ENCODE data around the gene KIF17.

The KIF17 gene

DNA sequence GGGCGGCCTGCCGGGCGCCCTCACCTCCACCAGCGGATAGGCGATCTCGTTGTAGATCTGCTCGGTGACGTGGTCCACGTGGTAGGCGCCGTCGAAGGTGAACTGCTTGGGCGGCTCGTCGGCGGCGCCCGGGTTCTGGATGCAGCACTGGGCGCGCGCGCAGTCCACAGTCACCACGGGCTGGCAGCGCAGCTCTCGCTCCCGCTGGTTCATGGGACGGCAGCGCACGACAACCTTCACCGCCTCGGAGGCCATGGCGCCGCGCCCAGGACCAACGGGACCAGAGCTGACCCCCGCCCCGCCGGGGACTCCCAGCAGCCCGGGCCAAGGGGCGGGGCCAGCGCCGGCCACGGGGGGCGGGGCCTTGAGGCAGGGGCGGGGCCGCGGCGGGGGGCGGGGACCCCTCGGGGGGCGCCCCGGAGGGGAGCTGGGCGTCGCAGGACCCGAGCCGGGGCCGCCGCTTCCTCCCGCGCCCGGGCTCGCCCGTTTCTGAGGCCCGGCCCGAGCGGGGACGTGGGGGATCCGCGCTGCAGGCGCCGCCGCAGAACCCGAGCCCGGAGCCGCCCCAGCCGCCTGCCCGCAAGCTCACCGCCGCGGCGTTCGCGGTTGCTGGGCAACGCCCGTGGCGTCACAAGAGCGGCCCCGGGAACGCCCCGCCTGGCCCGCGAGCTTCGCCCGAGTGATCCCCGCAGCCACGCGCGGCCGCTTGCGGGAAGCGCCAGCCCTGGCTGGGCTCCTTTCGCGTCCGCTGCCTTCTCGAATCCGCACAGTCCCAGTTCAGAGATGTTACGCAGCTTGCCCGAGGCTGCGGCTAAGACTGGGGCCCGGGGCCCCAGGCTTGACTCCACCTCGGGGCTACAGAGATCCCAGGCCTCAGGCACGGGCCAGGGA lies at the start of gene KIF17:
Gene KIF17, minus strand, starts transcription at position 556 of the 891 bp plus-strand sequence. Its CDS starts 301 bp downstream, at position 255.
- no peak for TF ChIP-seq ZNF274 (IDR thresholded peaks at IDR 0.05; ENCODE audit: low read depth, low read length)
- no peak for TF ChIP-seq SUZ12 (IDR thresholded peaks at IDR 0.05; ENCODE audit: extremely low read depth, insufficient read depth, insufficient read length)
- TF ChIP-seq YY1 (IDR thresholded peaks at IDR 0.05; ENCODE audit: insufficient read depth, insufficient read length) = no peak
- Histone ChIP-seq H3K27me3 (ENCODE audit: insufficient read depth, insufficient read length) (peaks cover 13% of the 10 kb centered on the region), H3K4me3 (ENCODE audit: insufficient read length, low read depth) (peak within 1 kb of the TSS; percentile 43), H3K9me3 (ENCODE audit: insufficient read depth, low read length) (no peaks in the 10 kb centered on the region), H3K9ac (ENCODE audit: insufficient read length, low read depth) (peak within 1 kb of the TSS; percentile 56), H3K4me1 (ENCODE audit: insufficient read depth, insufficient read length) (peaks cover 4% of the 10 kb centered on the region), H3K36me3 (ENCODE audit: insufficient read depth, insufficient read length, low read length) (no peaks in the 10 kb centered on the region)
- no peak for DNase-seq (ENCODE audit: low read depth, low spot score)

DNA sequence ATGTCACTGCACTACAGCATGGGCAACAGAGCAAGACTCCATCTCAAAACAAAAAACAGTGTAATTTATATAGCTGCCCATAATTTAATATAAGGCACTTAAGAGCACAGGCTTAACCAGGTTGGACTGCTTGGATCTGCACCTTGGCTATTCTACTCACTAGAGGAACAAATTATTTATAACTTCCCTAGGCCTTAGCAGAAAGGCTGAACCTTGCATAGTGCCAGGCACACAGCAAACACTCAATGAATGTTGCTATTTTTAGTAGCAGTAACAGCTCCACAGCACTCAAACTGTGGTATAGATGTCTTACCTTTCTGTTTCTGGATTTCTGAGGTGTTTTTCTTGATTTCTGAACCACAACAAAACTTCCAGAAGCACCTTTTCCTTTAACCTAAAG lies 49.5 kb upstream of the KIF17 start:
- no peak overlapping the region for H3K4me3 ChIP-seq (ENCODE audit: insufficient read length, low read depth)
- no peak for DNase-seq (ENCODE audit: low read depth, low spot score)
- no peaks in the 10 kb centered on the region for H3K27me3 ChIP-seq (ENCODE audit: insufficient read depth, insufficient read length)
- H3K9ac ChIP-seq (ENCODE audit: insufficient read length, low read depth) = no peak overlapping the region
- TF ChIP-seq SUZ12 (IDR thresholded peaks at IDR 0.05; ENCODE audit: extremely low read depth, insufficient read depth, insufficient read length) (no peak), ZNF274 (IDR thresholded peaks at IDR 0.05; ENCODE audit: low read depth, low read length) (no peak), YY1 (IDR thresholded peaks at IDR 0.05; ENCODE audit: insufficient read depth, insufficient read length) (no peak)
- peaks cover 91% of the 10 kb centered on the region for H3K36me3 ChIP-seq (ENCODE audit: insufficient read depth, insufficient read length, low read length)
- no peaks in the 10 kb centered on the region for H3K9me3 ChIP-seq (ENCODE audit: insufficient read depth, low read length)
- no peaks in the 10 kb centered on the region for H3K4me1 ChIP-seq (ENCODE audit: insufficient read depth, insufficient read length)

DNA sequence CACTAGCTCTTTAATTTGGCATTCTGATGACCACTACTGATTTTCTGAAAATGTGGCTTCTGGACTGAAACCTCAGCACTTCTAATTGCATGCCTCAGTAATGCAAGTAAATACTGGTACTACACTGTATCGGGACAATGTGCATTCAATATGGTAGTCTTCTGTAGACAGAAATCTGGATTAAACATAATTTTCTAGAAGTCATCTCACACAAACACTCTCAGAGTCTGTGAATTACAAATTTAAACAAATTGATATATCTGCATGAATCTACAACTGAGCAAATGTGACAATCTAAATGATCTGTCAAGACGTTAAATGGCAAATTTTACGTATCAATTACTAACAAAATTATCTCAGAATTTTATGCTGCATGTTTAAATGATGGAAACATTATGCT lies 45.6 kb upstream of the KIF17 start:
- no peaks in the 10 kb centered on the region for H3K27me3 ChIP-seq (ENCODE audit: insufficient read depth, insufficient read length)
- H3K36me3 ChIP-seq (ENCODE audit: insufficient read depth, insufficient read length, low read length) = peaks cover 88% of the 10 kb centered on the region
- DNase-seq (ENCODE audit: low read depth, low spot score) = no peak
- H3K4me1 ChIP-seq (ENCODE audit: insufficient read depth, insufficient read length) = no peaks in the 10 kb centered on the region
- no peaks in the 10 kb centered on the region for H3K9me3 ChIP-seq (ENCODE audit: insufficient read depth, low read length)
- TF ChIP-seq SUZ12 (IDR thresholded peaks at IDR 0.05; ENCODE audit: extremely low read depth, insufficient read depth, insufficient read length) (no peak), ZNF274 (IDR thresholded peaks at IDR 0.05; ENCODE audit: low read depth, low read length) (no peak)
- H3K9ac ChIP-seq (ENCODE audit: insufficient read length, low read depth) = no peak overlapping the region
- no peak overlapping the region for H3K4me3 ChIP-seq (ENCODE audit: insufficient read length, low read depth)

DNA sequence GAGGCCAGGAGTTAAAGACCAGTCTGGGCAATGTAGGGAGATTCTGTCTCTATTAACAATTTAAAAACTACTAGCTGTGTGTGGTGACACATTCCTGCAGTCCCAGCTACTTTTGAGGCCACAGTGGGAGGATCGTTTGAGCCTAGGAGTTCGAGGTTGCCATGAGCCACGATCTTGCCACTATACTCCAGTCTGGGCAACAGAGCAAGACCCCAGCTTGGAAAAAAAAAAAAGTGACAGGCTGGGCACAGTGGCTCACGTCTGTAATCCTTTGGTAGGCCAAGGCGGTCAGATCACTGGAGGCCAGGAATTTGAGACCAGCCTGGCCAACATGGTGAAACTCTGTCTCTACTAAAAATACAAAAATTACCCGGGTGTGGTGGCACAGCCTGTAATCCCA lies 42.5 kb upstream of the KIF17 start:
- H3K9ac ChIP-seq (ENCODE audit: insufficient read length, low read depth) = no peak overlapping the region
- TF ChIP-seq ZNF274 (IDR thresholded peaks at IDR 0.05; ENCODE audit: low read depth, low read length) = no peak
- TF ChIP-seq SUZ12 (IDR thresholded peaks at IDR 0.05; ENCODE audit: extremely low read depth, insufficient read depth, insufficient read length) = no peak
- TF ChIP-seq YY1 (IDR thresholded peaks at IDR 0.05; ENCODE audit: insufficient read depth, insufficient read length) = no peak
- peaks cover 90% of the 10 kb centered on the region for H3K36me3 ChIP-seq (ENCODE audit: insufficient read depth, insufficient read length, low read length)
- H3K4me3 ChIP-seq (ENCODE audit: insufficient read length, low read depth) = no peak overlapping the region
- DNase-seq (ENCODE audit: low read depth, low spot score) = no peak
- H3K9me3 ChIP-seq (ENCODE audit: insufficient read depth, low read length) = no peaks in the 10 kb centered on the region
- H3K27me3 ChIP-seq (ENCODE audit: insufficient read depth, insufficient read length) = no peaks in the 10 kb centered on the region
- no peaks in the 10 kb centered on the region for H3K4me1 ChIP-seq (ENCODE audit: insufficient read depth, insufficient read length)

DNA sequence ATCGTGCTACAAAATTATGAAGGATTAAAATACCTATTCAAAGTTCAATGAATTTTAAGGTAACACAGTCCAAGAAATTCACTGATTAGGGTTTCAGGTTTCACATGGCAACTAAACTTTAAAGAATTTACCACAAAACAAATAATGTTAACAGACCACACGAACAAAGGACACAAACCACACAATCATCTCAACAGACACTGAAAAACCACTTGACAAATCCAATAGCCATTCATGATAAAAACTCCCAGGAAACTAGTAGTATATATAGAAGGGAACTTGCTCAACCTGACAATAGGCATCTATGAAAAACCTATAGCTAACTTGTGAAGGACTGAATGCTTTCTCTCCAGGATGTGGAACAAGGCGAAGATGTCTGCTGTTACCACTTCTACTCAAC lies 35.8 kb upstream of the KIF17 start:
- TF ChIP-seq ZNF274 (IDR thresholded peaks at IDR 0.05; ENCODE audit: low read depth, low read length) (no peak), SUZ12 (IDR thresholded peaks at IDR 0.05; ENCODE audit: extremely low read depth, insufficient read depth, insufficient read length) (no peak), YY1 (IDR thresholded peaks at IDR 0.05; ENCODE audit: insufficient read depth, insufficient read length) (no peak)
- Histone ChIP-seq H3K36me3 (ENCODE audit: insufficient read depth, insufficient read length, low read length) (peaks cover 68% of the 10 kb centered on the region), H3K9me3 (ENCODE audit: insufficient read depth, low read length) (no peaks in the 10 kb centered on the region), H3K4me1 (ENCODE audit: insufficient read depth, insufficient read length) (no peaks in the 10 kb centered on the region), H3K9ac (ENCODE audit: insufficient read length, low read depth) (no peak overlapping the region), H3K4me3 (ENCODE audit: insufficient read length, low read depth) (no peak overlapping the region), H3K27me3 (ENCODE audit: insufficient read depth, insufficient read length) (no peaks in the 10 kb centered on the region)
- no peak for DNase-seq (ENCODE audit: low read depth, low spot score)

DNA sequence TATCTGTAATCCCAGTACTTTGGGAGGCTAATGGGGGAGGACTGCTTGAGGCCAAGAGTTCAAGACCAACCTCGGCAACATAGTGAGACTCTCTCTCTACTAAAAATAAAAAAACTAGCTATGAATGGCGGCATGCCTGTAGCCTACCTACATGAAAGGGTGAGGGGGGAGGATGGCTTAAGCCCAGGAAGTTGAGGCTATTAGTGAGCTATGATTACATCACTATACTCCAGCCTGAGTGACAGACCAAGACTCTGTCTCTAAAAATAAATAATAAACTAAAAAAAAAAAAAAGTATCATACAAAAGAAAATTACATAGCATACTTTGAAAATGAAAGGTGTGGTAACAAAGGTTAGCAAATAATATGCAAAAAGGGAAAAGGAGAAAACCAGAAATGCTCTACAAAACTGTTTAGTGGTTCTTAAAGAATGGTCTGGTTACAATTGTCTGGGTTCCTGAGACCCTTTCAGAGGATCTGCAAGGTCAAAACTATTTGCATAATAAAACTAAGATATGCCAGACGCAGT lies 33.7 kb upstream of the KIF17 start:
- Histone ChIP-seq H3K36me3 (ENCODE audit: insufficient read depth, insufficient read length, low read length) (peaks cover 72% of the 10 kb centered on the region), H3K9me3 (ENCODE audit: insufficient read depth, low read length) (no peaks in the 10 kb centered on the region), H3K27me3 (ENCODE audit: insufficient read depth, insufficient read length) (no peaks in the 10 kb centered on the region), H3K4me3 (ENCODE audit: insufficient read length, low read depth) (no peak overlapping the region), H3K4me1 (ENCODE audit: insufficient read depth, insufficient read length) (no peaks in the 10 kb centered on the region), H3K9ac (ENCODE audit: insufficient read length, low read depth) (no peak overlapping the region)
- DNase-seq (ENCODE audit: low read depth, low spot score) = no peak
- TF ChIP-seq YY1 (IDR thresholded peaks at IDR 0.05; ENCODE audit: insufficient read depth, insufficient read length) = no peak
- TF ChIP-seq SUZ12 (IDR thresholded peaks at IDR 0.05; ENCODE audit: extremely low read depth, insufficient read depth, insufficient read length) = no peak
- no peak for TF ChIP-seq ZNF274 (IDR thresholded peaks at IDR 0.05; ENCODE audit: low read depth, low read length)

DNA sequence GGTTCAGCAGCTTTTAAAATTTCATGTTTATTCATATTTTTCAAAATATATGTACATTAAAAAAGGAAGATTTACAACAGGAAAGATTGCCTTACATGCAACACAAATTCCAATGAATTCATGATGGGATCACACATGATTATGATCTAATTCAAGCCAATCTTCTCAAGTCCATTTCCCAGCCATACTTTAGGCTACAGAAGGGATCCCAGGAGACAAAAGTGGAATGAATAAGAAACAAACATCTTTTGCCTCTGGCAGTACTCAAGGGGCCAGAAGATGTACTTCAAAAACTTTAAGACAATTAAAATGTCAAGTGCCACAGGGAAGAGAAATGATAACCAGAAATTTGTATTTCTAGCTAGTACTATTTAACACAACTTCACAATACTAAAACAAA lies 24.9 kb upstream of the KIF17 start:
- peaks cover 78% of the 10 kb centered on the region for H3K36me3 ChIP-seq (ENCODE audit: insufficient read depth, insufficient read length, low read length)
- TF ChIP-seq SUZ12 (IDR thresholded peaks at IDR 0.05; ENCODE audit: extremely low read depth, insufficient read depth, insufficient read length) (no peak), ZNF274 (IDR thresholded peaks at IDR 0.05; ENCODE audit: low read depth, low read length) (no peak), YY1 (IDR thresholded peaks at IDR 0.05; ENCODE audit: insufficient read depth, insufficient read length) (no peak)
- no peak for DNase-seq (ENCODE audit: low read depth, low spot score)

More for the DNA sequence above, 24.9 kb upstream of the KIF17 start:
- Histone ChIP-seq H3K4me1 (ENCODE audit: insufficient read depth, insufficient read length) (no peaks in the 10 kb centered on the region), H3K9ac (ENCODE audit: insufficient read length, low read depth) (no peak overlapping the region), H3K4me3 (ENCODE audit: insufficient read length, low read depth) (no peak overlapping the region), H3K27me3 (ENCODE audit: insufficient read depth, insufficient read length) (no peaks in the 10 kb centered on the region), H3K9me3 (ENCODE audit: insufficient read depth, low read length) (no peaks in the 10 kb centered on the region)
